DND-41 (cell line): ENCODE results near the gene ROPN1B.
"Not testable (repeated sequence)": the region's sequence is repeated elsewhere in the genome, so short reads cannot be mapped to it uniquely, and the experiment has no call there.

ENCODE experiments used
- EZH2 ChIP-seq: IDR thresholded peaks from 3 replicates; pipeline ENCODE4 v1.6.1; 2012; ENCODE audit warnings: borderline replicate concordance, low read depth, mild to moderate bottlenecking, moderate library complexity, low read length, inconsistent platforms; ENCODE audit not compliant: severe bottlenecking
- TF ChIP-seq, protein P1 (sequence below): IDR thresholded peaks from 2 replicates; pipeline ENCODE4 v1.5.1; 2012; ENCODE audit warnings: borderline replicate concordance, low read length, moderate library complexity, mild to moderate bottlenecking; ENCODE audit not compliant: poor library complexity, severe bottlenecking; ENCODE audit errors: extremely low read depth

DNA sequence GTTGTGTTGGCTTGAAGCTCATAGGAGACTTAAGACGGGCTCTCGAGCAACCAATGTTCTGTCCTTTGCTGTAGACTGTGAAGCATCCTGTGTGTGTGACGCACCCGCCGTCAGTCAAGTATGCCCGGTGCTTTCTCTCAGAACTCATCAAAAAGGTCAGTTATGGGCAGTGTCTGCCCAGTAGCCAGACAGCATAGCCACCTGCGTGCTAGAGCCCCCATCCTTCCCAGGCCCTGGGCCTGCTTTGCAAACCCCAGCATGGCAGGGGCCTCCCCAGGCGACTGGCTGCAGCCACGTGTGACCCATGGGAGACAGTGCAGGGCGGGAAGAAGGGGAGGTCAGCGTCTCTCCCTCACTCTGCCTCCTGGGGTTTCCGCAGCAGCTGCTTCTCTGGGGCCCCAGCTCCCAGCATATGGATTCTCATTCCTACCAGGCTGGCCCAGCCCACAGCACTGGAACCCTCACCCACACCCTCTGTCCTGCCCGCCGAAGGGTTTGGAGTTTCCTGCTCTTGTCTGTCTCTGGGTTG is 48.2 kb upstream of the ROPN1B start:
- TF ChIP-seq, protein P1, sequence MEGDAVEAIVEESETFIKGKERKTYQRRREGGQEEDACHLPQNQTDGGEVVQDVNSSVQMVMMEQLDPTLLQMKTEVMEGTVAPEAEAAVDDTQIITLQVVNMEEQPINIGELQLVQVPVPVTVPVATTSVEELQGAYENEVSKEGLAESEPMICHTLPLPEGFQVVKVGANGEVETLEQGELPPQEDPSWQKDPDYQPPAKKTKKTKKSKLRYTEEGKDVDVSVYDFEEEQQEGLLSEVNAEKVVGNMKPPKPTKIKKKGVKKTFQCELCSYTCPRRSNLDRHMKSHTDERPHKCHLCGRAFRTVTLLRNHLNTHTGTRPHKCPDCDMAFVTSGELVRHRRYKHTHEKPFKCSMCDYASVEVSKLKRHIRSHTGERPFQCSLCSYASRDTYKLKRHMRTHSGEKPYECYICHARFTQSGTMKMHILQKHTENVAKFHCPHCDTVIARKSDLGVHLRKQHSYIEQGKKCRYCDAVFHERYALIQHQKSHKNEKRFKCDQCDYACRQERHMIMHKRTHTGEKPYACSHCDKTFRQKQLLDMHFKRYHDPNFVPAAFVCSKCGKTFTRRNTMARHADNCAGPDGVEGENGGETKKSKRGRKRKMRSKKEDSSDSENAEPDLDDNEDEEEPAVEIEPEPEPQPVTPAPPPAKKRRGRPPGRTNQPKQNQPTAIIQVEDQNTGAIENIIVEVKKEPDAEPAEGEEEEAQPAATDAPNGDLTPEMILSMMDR = not testable (repeated sequence)
- not testable (repeated sequence) for TF ChIP-seq EZH2
